ENCODE results near the gene TTC13.

- TF ChIP-seq CTCF (IDR thresholded peaks at IDR 0.05; ENCODE audit: low read depth, low read length, missing input control) (no peak), RAD21 (IDR thresholded peaks at IDR 0.05) (no peak), ZBTB33 (IDR thresholded peaks at IDR 0.05) (no peak), YY1 (IDR thresholded peaks at IDR 0.05) (no peak), REST (IDR thresholded peaks at IDR 0.05) (no peak), MAX (IDR thresholded peaks at IDR 0.05) (no peak), SP1 (IDR thresholded peaks at IDR 0.05) (no peak), JUND (IDR thresholded peaks at IDR 0.05) (no peak)
Measured at GRCh38 chr1:230965535-230965934, 13.1 kb downstream of the TTC13 start.
